DMS53 (cell line): ENCODE results near the gene CST11.

Experiments
- DNase-seq: peaks from one replicate; lab custom pipeline; 2025; lab: John Stamatoyannopoulos, UW

The CST11 gene

DNA sequence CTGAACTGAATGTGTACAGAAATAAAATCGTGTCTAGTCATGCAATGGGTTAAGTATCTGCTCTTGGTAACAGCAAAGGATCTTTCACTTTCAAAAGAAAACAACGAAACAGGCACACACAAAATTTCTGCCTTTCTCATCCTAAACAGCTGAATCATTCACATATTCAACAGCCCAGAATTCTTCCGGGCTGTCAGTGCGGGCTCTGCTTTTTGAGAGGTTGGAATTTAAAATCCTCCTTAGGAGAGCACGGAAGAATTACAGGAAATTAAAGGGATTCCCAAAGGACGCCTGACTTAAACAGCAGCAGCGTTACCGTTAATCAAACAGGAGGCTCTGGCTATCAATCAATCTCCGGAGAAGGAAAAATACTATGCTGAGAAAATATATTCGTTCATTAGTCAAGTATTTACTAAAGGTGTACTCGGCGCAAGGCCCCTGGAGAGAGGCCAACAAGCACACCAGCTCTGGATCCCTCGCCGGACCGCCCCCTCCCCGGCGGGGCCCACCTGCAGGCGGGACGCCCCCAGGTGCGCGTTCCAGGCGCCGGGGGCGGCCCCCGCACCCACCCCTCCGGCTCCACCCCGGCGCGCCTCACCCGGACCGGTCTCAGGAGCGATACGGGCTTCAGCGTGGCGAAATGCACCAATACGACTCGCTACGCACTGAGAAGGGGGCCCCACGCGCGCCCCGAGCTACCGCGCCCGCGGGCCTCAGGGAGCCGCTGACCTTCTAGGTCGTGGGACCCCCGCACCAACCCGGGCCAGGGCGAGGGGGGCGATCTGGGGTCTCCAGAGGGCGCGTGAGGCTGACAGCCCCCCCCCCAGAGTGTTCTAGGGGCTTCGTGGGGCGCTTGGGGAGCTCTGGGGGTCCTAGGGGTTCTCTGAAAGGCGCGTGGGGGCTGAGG lies 32.4 kb downstream of the CST11 start:
- peak; percentile 64 for DNase-seq

DNA sequence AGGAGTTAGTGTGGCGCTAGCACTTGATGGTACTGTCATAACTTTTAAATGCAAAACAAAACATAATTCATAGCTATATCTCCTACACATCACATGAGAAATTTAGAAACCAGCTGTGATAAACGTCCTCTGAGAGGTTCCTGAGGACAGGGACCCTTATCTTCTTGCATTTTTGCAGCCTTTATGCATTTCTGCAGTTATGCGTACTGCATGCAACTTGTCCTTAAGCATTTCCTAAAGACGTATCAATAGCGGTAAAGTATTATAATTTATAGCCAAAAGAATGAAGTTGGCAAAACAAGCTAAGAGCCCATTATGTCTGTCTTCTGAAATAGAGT lies 33.0 kb downstream of the CST11 start:
- DNase-seq, result no peak

DNA sequence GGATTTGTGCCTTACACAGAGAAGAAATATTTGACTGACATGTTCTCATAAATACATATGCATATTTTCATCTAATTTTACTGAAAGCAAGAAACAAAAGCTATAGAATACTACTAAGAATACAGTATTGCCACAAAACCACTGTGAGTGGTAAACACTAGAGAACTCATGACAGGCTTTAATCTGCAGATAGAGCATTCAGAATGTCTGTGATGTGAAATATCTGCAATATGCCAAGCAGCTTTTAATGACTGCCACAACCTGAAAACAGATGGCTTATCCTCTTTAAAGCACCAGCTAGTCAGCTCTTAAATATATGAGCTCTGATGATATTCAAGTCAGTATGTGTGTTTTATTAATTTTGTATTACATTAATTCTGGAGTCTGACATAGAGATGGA lies 34.8 kb downstream of the CST11 start:
- DNase-seq, result no peak

DNA sequence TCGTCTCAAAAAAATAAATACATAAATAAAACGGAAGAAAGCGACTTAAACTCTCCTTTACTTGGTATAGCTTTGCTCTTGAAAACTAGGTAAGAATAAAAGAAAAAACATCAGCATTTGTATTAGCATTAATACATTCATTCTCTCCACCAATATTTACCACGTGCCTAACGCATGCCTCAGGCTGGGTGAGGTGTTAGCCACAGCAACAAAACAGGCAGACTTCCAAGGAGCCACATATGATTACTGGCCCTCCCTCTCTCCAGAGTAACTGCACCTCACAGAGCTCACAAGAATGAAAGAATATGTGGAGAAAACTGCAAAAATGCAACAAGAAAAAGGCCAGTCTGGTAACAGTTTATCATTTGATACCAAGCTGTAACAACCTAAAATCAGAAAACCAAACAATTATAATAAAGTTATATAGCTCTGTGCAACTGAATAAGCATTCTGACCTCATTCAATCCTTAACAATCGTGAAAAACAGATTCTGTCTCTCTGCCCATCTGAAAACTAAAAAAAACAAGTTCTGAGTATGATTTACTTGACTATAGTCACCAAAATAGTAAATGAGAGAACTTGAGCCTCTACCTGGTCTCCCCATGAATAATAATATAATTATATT lies 36.6 kb downstream of the CST11 start:
- no peak for DNase-seq

DNA sequence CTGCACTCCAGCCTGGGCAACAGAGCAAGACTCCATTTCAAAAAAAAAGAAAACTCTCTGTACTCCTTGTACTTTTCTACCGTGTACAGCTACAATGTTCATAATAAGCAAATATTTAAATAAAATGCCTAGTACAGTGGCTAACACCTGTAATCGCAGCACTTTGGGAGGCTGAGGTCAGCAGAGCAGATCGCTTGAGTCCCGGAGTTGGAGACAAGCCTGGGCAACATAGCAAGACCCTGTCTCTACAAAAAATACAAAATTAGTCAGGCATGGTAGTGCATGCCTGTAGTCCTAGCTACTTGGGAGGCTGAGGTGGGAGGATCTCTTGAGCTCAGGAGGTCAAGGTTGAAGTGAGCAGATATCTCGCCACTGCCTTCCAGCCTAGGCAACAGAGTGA lies 37.1 kb downstream of the CST11 start:
- DNase-seq, result no peak

DNA sequence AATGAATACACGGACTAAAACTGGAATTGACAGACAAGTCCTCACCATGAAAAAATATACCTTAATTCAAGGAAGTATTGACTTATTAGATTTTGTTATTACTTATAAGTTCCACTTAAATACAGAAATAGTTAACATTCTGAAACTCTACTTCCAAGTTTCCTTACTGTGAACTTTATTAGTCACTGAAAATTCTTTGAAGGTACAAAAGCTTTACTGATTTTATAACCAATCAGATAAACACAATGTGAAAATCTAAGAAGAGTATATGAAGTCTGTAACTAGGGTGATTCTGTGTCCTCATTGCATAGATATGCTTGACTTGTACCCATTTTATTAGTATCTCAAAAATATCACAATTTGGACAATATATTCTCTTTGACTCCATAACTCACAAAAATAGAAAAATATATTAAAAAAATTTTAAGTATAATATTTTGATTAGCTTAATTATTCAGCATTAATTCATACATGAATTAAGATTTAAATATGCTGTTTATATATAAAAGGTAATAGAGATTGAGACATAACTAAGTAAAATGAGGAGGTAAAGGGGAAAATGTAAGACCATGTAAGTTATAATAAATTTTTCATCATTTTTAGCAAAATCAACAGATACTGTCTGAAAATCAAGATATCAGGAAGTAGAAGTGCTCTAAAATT lies 38.0 kb downstream of the CST11 start:
- DNase-seq, result no peak

DNA sequence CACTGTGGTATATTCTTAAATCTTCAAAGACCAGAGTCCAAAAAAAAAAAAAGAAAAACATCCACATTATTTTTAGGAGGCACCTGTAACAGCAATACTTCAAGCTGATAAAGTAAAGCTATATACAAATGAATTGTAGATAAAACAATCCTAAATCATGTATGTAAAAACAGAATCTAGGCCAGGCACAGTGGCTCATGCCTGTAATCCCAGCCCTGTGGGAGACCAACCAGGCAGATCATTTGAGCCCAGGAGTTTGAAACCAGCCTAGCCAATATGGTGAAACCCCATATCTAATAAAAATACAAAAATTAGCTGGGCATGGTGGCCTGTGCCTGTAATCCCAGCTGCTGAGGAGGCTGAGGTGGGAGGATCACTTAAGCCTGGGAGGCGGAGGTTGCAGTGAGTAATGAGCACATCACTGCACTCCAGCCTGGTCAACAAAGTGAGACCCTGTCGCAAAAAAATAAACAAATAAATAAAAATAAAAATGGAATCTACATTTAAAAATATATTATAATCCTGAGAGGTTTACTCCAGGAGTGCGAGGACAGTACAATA lies 38.7 kb downstream of the CST11 start:
- DNase-seq, result no peak

DNA sequence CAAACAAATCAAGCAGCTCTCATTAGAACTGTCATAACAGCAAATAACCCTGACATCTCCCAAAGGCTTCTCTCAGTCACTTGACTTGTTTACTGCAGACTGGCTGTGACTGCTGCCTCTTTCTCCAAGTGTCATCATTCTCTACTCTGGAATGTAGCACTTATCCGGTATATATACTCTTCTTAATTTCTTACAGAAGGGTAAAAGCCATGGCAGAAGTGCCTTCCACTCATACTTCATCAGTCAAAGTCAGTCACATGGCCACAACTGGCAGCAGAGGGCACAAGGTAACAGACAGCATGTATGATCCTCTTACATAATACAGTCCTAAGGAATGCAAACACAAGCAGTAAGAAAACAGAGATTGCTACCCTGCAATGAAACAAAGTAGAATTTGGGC lies 40.6 kb downstream of the CST11 start:
- no peak for DNase-seq

DNA sequence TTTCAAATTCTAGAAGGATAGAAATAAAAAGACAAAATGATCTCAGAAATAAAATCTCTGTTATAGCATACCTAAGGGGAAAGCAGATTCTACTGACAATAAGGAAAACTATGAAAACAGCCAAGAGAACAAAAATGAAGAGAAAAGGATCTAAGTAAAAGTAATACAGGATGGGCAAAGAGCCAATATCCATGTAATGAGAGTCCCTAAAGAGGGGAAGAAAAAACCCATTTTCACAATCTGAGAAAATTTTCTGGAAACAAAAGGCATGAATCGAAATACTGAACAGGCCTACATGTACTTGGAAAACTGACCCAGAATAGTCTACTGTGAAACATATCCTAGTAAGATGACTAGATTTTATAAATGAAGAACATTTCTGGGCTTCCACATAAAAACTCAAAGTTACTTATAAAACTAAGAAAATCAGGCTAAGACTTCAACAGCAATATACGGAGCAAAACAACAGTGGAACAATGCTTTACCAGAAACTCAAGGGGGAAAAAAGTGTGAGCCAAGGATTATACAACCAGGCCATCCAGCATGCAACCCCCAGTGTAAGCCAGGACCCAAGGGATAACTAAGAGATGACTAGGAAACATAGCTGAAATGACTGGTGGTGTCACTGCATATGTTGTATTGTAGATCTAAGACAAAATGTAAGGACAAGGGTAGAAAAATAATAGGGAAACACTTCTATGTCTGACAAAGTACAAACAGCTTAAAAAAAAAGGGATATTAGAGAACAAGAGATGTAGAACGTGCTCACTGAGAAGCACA lies 41.6 kb downstream of the CST11 start:
- DNase-seq, result no peak

DNA sequence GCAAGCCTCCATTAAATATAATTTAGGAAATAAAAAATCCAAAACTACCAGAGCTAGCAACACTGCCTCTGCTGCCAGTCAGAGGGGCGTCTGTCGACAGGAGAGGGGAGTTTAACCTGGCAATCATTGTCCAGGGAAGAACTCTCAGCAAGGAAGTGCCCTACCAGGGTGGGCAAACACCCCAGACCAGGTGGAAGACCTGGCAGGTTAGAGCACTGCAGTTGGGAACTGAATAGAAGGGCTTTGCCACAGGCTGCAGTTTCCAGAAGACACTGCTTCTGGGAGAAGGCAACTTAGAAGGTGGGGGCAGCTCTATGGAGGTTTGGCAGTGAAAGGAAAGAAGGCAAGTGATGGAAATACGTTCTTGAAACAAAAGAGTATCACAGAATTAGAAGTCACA lies 42.9 kb downstream of the CST11 start:
- DNase-seq, result no peak

DNA sequence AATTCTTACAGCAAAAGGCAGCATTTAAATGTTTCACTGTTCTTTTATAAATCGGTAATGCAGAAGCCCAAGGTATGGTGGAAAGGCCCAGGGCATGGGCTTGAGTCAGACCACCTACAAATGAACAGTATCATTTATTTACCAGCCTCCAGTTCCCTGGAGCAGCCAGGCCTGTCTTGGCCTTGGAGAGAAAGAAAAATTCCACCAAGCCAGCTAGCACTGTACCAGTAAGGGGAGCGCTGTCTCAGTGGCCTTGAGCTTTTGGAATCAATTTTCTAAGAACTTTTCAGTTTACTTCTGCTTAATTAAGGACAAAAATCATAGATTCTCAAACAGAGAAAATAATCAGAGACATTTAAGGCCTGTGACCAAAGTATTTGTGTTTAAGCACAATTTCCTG lies 43.7 kb downstream of the CST11 start:
- DNase-seq, result no peak

DNA sequence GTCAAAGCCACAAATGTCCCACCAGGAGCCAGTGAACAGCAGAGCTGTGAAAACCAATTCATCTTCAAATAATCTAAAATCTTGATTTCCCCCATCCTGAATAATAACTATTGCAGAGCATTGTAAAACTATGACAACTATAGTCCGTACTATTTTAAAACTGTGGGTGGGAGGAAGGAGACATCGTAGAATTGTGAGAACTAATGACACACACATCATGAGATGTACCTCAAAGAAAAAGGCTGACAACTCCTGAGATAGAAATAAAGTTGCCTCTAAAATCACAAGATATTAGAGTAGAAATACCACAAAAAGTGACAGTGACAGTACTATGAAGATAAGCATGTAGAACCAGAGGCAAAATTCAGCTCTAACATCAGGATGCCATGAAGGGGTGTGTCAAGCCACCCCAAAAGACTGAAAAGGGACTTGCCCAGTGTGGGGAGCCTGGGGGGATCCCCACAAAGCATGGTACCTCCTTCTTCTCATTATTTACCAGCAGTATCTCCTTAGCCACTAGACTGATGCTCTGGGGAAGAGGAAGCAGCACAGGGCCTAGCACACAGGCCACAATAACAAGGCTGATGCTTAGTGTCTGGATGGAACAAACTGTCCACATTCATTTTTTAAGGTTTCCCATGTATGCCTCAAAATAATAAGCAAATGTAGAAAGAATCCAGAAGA lies 44.8 kb downstream of the CST11 start:
- DNase-seq, result no peak

DNA sequence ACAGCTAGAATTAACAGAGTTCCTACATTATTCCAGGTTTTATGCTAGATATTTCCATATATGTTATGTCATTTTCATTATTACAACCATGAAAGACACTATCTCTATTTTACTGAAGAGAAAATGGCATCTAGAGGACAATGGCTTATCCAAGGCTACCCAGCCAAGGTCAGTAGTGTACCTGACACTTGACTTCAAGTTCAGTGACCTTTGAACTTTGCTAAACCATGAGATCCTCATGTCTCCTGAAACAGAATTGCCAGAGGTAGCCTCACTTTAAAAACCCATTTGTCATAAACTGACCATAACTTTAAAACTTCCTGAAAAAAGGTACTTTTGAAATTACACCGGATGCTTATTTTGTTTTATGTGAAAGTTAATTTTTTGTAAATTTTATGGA lies 45.8 kb downstream of the CST11 start:
- no peak for DNase-seq

DNA sequence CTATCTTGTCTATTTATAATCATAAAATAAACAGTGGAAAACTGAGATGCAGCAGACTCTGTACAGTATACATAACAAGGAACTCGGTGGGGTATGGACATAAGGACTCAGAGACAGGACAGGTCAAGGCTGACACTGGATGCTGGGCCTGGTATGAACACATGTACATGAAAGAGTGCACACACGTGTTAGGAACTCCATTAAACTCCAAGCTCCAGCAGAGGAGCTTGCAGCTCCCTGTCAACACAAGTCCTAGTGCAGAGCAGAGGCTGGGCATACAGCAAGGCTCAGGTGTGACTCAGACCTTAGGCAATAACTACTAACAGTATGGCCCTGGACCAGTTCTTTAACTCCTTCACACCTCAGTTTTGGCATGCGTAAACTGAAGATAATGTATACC lies 48.5 kb downstream of the CST11 start:
- DNase-seq, result no peak

DNA sequence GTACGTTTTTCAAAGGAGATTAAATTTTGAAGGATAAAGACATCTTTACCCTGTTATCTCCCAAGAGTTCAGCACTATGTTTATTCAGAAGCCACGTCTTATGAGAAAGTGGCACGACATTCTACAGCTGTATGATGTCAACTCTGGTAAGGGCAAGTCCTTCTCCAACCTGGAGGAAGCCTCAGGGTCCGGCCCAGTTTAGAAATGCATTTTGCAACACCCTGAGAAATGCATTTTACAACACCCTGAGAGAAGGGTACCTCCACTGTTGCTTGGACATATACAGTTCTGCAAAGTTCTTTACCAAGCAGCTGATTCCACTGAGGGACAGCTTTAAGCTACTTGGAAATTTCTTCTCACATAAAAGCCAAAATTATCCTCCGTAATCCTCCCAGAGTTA lies 48.9 kb downstream of the CST11 start:
- DNase-seq, result no peak

DNA sequence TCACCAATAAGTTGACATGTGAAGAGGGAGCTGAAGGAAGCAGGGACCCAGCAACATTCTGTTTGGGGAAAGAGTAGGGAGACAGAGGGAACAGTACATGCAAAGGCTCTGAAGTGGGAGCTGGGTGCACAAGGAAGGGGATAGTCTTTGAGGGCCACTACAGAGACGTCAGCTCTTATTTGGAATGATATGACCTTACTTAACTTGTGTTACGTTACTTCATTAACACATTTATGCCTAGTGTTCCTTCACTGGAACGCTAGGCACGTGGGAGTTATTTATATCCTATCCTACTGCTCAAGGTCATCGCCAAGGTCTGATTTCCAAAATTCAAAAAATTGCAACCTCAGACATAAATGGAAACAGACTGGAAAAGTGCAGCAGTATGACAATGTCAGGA lies 51.6 kb downstream of the CST11 start:
- no peak for DNase-seq
